Stimulated activated naive CD8-positive, alpha-beta T cell treated with anti-CD3 and anti-CD28 coated beads, Interleukin-15, Interleukin-2, amounts not matched to agents 100 U/mL and 50 U/mL, for 24 hours (primary cell): Measurements from ENCODE around the gene BCAS1.
A peak's percentile ranks its signal among the peaks of the same experiment; 100 is the strongest.

ENCODE experiments used
- ATAC-seq: fragments of 150-1000 bp; cut with Tn5 transposase; one replicate; pipeline ENCODE4 v1.10.0; 2021
- DNase-seq: peaks from one replicate; pipeline ENCODE4 v3.0.0; 2021

Gene BCAS1

DNA sequence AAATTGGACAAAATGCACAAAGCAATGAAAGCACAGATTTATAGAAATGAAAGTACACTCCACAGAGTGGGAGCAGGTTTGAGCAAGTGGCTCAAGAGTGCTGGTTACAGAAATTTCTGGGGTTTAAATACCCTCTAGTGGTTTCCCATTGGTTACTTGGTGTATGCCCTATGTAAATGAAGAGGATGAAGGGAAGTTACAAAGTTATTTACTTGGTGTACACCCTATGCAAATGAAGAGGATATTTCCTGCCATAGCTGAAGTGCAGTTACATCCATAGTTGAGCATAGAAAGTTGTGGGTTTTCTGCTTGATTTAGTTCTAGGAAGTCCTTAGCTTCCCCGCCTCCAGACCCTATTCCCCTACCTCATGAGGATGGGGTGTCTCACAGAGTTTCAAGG is 22.7 kb downstream of the BCAS1 start:
- DNase-seq, result no peak
- ATAC-seq, result no peak

DNA sequence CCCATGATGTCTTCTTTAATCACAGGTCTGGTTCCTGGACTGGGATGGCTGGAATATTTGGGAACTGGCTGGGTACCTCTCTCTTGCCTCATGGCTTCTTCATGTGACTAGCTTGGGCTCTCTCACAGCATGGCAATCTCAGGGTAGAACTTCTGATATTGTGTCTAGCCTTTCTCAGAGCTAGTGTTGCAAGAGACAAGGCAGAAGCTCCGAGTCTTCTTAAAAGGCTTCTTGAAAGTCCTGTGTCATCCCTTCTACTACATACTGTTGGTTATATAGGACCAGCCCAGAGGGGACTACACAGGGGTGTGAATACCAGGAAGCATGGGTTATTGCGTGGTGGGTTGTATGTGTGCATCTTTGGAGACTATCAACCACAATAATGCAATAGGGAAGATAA is 23.3 kb downstream of the BCAS1 start:
- no peak for ATAC-seq
- no peak for DNase-seq

DNA sequence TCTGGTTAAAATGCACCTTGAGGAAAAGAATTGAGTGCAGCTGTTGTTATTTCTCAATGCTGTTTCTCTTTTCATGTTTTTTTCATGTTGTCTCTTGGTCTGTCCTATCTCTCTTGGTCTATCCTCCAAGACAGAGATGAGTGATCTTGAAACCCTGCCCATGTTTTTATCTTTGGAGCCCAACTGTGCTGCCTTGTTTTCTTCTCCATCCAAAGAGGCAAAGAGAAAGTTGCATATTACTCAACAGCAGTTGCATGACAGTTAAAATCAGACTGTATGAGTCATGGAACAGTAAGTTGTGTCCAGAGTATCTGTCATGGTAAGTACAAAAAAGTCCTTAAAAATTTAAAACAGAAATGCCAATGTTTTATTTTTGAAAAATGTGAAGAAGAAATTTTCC is 26.2 kb downstream of the BCAS1 start:
- ATAC-seq (peak; percentile 55), DNase-seq (no peak)

DNA sequence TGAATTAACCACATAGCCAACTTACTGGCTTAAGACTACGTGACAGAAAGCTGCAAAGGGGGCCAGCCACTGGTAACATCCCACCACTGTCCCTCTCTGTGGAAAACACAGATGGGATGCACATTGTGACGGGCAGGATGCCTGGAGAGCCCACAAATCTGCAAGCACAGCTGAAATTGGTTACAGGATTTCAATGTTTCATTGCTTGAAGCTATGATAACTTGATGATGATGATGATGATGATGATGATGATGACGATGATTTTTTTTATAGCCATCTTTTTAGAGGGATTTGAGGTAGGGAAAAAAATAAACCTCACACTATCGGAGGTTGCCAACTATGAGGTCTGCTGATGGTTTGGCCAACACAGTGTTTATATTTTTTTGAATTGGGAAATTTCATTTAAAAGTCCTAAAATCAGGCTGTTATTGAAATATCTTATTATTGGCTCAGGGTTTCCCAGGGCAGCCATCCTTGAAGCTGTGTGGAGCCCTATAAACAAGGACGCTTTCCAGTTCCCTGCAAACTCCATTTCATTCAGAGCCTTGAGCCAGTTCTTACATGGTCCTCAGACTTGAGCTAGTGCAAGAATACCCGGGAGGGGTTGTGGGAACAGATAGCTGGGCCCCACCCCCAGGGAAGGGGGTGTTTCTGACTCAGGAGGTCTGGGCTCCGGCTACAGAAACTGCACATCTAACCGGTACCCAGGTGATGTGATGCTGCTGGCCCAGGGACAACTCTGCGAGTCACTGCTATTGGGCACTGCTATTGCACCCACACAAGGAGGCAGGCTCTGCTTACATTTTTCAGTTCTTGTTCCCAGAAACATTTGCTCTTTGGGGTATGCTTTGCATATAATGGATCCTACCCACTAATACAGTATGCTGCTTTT is 27.1 kb downstream of the BCAS1 start:
- DNase-seq, result peak; percentile 8
- no peak for ATAC-seq

DNA sequence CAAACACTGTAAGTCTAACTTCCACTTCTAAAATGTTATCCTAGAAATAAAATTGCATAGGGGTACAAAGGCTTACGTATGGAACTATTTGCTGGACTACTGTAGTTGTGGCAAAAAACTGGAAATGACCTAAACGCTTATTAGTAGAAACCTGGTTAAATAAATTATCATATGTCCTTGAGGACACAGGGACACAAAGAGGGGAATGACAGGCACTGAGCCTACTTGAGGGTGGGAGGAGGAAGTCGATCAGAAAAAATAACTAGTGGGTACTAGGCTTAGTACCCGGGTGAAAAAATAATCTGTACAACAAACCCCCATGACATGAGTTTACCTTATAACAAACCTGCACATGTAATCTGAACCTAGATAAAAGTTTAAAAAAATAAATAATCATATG is 28.4 kb downstream of the BCAS1 start:
- ATAC-seq (no peak), DNase-seq (no peak)

DNA sequence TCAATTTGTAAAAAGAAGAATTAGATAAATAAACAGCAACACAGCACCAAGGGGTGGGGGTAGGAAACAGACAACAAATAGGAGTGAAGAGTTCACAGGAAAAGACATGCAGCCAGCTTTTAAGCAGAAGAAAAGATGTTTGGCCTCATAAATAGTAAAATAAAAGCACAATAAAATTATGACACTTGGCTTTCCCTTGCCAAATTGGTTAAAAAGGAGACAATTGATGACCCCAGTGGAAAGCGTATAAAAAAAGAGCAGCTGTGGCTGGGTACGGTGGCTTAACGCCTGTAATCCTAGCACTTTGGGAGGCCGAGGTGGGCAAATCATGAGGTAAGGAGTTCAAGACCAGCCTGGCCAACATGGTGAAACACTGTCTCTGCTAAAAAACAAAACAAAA is 29.1 kb downstream of the BCAS1 start:
- no peak for DNase-seq
- no peak for ATAC-seq

DNA sequence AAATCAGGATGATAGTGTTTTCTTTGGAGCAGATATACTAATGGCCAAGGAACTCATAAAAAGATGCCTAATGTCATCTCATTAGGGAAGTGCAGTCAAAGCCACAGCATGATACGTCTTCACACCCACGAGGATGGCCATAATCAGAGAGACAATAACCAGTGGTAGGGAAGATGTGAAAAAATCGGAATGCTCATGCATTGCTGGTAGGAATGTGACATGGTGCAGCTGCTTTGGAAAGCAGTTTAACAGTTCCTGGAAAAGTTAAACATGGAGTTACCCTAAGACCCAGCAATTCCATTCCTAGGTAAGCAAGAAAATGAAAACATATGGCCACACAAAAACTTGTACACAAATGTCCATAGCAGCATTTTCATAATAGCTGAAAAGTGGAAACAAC is 29.9 kb downstream of the BCAS1 start:
- DNase-seq (no peak), ATAC-seq (no peak)

DNA sequence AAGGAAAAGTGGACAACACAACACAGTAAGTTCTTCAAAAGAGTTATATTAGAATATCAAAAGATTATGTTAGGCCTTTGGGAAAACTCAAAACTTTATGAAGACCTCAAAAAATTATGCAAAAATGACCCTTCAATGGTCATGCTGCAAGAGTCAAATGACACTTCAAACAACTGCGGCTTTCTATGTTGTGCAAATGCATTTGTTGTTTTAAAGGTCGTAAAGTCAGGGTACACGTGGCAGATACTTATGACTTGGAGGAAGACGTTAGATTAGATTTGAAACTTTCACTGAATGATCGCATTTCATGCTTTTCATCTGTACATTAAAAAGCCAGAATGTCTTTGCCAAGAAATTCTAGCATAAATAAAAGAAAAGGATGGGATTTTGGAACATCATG is 31.4 kb downstream of the BCAS1 start:
- no peak for ATAC-seq

DNA sequence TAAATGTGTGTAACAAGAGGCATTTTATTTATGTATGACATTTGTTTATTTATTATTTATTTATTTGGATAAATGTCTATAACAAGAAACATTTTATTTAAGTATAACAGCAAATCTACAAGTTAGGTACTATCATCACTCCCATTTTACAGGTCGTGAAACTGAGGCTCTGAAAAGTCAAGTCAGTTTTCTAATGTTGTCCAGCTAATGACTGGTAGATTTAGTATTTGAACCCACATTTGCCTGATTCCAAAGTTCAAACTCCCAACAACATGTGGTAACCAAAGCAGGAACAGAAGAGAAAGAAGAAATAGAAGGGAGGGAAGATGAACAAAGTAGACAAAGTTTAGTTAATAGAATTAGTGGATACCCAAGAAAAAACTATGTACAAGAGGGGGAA is 32.9 kb downstream of the BCAS1 start:
- ATAC-seq (no peak), DNase-seq (no peak)

More for the DNA sequence above, 31.4 kb downstream of the BCAS1 start:
- DNase-seq, result no peak

DNA sequence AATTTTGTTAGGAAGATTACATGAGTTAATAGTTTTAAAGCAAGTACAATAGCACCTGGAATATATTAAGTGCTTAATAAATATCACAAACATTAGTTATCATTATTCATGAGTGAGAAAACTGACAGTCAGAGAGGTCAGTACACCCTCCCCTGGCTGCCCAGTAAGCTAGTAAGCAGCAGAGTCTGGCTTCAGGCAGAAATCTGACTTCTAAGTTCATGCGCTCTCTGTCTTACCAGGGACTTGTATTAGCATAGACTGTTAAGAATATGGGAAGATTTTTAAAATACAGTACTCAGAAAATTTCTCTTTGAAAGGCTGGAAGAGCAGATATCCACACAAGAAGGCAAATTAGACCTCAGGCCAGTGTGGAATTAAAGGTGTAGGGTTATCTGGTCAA is 40.8 kb downstream of the BCAS1 start:
- no peak for DNase-seq
- ATAC-seq, result no peak

DNA sequence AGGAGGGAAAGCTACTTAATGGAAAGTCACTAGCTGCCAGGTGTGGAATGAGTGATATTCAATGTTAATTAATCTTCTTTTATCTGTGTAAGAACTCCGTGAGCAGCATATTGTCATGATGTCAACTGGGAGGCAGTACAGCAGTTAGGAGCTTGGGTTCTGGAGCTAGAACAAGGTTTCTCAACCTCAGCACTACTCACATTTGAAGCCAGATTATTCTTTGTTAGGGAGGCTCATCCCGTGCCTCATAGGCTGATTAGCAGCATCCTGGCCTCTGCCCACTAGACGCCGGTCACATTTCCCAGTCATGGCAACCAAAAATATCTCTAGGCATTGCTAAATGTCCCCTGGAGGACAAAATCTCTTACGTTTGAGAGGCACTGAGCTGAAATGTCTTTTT is 41.2 kb downstream of the BCAS1 start:
- no peak for ATAC-seq
- no peak for DNase-seq

DNA sequence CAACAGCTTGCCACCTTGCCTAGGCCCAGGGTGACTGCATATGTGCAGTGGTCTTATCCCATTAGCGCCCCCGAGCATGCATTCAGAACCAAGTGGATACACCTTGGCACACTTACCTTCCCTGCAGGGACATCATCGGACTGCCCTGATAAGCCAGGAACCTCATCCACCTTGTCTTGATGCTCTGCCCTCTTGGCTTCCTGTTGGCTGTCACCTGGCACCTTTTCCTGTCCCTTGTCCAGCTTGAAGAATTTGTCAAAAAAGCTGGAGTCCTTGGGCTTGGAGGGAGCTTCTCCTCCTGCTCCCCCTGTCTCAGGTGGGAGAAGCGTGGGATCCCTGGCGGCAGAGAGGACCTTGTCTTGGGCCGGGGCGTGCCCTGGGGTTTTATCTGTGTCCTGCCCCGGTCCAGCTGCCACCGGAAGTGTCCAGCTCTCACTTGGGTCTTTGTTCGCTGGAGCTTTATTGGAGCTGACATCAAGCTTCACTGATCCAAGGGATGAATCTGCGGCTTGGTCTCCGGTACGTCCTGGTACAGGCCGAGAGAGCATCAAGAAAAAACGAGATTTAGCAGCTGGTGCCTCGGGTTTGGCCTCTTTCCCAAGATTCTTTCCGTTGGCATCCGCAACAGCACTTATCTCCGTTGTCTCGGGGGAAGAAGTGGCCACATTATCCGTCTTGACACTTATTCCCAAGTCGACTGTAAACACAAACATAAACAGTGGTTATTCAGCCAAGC is 42.0 kb downstream of the BCAS1 start:
- ATAC-seq, result no peak

DNA sequence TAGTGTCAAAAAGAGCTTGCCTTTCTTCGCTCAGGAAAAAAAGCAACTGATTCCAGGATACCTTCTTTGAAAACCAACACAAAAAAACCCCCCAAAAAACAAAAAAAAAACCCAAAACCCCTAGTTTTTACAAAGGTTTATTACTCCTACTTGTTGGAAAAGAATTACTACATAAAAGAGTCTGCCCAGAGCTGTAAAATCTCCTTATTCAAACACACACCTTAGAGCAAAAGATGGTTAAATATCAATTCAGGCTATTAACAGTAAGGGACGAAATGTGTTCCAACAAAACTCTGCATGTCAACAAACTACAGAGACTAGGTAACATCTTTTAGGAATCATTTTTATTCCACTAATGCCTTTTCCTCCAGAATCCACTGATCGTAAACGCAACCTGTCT is 42.7 kb downstream of the BCAS1 start:
- DNase-seq, result no peak
- no peak for ATAC-seq

More for the DNA sequence above, 42.0 kb downstream of the BCAS1 start:
- DNase-seq, result no peak

DNA sequence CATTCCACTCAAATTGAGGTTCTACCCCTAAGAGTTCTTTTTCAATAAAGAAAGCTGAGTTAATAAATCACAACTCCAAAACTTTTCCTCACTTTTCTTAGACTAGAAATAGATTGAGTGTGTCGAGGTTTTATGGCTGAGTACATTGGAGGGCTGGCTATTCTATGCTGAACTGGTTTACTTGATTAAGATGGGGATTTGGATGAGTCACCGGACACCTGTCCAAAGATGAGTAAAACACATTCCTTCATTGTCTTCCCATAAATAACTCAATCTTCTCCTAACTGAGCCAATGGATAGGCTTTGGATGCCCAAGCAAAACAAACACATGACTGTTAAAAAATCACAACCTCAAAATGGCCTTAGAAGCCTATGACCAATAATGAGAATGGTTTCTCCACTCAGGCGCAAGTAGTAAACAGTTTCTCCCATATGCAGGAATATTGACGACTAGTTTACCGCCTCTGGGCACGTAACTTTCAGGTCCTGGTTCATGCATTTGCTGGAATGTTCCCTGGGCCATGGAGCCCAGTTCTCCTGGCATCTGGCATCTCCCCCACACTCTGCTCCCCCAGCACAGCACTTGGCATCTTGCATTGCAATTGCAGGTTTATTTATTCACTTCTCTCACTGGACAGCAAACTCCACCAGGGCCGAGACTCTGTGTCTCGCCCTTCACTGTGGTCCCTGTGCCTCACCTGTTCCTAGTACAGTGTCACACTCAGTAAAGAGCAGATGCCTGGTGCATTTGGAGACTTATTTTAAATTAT is 43.9 kb downstream of the BCAS1 start:
- no peak for ATAC-seq
- DNase-seq, result no peak

DNA sequence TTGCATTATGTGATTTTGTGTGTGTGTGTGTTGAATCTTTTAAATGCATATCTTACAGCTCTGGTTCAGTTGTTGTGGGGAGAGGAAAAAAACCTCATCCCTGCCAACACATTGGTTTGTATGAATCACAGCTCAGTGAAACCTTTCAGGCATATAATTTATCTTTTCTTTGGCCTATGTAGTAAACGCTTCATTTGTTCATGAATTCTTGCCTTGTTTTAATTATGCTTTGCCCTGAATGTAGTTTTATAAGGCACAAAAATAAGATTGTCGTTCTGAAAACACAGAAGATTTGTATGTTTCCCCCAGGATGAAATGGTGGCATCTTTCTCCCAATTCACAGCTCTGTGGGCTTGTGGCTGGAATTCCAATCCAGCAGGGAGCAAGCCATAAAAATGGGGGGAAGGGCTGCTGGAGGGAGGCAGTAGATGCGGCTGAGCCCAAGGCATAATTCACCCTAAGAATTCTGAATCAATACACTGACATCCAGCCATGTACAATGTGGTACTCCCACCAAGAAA is 45.1 kb downstream of the BCAS1 start:
- no peak for DNase-seq
- no peak for ATAC-seq

DNA sequence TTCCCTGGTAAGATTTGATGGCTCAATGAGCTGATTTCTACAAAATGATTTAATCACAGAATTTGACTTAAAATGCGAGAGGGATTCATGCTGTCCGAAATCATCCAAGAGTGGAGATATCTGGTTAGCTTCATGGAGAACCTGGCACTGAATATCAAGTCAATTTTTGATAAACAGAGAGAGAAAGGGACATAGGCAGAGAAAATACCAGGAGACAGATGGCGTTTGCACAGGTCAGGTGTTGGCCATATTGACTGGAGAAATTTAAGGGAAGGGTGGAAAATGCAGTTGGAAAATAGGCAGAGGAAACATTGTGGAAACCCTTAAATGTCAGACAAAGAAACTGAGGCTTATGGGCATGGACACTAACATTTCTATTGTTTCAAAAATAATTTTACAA is 47.0 kb downstream of the BCAS1 start:
- no peak for ATAC-seq
- DNase-seq, result no peak

DNA sequence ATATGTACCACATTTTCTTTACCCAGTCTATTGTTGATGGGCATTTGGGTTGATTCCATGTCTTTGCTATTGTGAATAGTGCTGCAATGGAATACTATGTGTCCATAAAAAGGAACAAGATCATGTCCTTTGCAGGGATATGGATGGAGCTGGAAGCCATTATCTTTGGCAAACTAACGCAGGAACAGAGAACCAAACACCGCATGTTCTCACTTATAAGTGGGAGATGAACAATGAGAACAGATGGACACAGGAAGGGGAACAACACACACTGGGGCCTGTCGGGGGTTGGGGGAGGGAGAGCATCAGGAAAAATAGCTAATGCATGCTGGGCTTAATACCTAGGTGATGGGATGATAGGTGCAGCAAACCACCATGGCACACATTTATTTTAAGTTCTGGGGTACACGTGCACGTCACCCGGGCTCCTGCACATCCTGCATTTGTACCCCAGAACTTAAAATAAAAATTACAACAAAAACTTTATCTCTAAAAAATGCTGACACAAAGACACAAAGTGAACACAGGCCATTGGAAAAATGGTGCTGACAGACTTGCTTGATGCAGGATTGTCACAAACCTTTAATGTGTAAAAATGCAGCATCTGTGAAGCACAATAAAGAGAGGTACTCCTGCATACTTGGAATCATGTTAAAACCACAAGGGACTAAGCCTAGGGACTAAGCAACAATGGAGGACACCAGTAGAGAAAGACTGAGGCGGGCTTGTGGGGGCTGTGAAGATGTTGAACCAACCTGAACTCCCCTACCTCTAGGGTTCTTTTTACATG is 48.8 kb downstream of the BCAS1 start:
- DNase-seq, result no peak
- no peak for ATAC-seq

DNA sequence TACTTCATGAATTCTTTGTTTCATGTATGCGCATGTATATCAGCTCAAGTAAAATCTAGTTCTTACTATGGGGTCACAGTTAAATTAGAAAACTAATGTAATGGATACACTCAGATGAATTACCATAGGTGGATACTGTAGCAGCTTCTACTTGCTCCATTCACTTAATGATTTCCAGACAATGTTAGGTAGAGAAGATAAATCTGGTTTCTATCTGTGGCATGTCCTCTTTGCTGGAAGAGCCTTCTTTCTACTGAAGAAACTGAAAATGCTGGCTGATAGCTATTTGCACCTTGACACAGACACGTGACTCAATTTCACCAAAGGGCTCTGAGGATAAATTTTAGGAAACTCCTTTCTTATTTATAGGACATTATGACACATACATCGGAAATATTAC is 49.5 kb downstream of the BCAS1 start:
- DNase-seq (no peak), ATAC-seq (no peak)

DNA sequence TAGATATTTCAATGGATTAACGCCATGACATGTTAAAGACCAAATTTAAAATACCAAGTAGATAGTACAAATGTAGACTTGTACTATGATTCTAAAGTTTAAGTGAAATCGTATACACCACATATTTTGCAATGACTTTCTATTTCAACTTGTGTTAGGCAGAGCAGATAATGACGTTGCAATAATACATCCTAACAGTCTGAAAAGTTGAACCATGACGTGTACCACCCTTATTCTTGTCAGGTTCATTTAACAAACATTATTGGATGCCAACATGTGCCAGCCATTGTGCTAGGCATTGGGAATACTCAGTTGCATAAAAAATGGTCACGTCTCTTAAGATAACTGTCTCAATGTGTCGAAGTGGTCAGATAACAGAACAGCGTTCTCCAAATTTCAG is 50.0 kb downstream of the BCAS1 start:
- DNase-seq (no peak), ATAC-seq (no peak)

DNA sequence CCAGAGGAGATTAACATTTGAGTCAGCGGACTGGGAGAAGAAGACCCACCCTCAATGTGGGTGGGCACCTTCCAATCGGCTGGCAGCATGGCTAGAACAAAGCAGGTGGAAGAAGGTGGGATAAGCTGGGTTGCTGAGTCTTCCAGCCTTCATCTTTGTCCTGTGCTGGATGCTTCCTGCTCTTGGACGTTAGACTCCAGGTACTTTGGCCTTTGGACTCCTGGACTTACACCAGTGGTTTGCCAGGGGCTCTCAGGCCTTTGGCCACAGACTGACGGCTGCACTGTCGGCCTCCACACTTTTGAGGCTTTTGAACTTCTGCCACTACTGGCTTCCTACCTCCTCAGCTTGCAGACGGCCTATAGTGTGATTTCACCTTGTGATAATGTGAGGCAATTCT is 50.8 kb downstream of the BCAS1 start:
- DNase-seq, result no peak
- no peak for ATAC-seq

DNA sequence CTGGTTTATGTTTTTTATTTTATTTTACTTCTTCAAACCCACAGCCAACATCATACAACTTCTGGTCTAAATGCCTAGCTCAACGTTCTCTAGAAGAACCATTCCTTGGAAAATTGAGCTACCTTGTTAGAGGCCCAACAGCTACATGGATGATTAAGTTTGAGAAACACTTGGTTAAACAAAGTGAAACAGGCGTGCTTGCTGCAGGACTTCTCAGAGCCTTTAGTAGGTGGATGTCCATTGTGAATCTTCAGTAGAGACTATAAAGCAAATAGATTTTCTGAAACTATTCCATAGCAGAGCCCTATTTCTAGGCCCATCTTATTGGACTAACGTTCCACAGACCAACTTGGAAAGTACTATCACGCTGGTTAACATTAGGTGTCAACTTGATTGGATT is 51.3 kb downstream of the BCAS1 start:
- ATAC-seq, result no peak
- DNase-seq, result no peak

DNA sequence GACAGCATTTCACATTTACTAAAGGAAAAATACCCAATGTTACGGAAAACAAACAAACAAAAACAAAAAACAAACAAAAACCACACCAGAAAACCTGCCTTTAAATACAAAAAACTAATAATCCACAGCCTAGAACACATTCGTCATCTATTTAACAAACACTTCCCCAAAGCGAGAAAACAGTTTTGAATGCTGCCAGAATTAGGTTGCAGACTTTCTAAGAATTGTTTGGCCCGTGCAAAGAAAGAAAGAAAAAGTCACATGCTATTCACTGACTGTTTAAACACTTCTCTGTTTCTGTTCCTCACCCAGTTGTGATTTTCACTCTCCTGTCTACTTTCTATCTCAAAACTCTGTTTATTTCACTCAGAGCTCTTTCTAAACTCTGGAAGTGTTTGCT is 52.5 kb downstream of the BCAS1 start:
- ATAC-seq (no peak), DNase-seq (no peak)
